Erythroblast (primary cell): Measurements from ENCODE around the gene ICAM2.

Source experiments
- GATA1 ChIP-seq: IDR thresholded peaks from 2 replicates; pipeline ENCODE4 v1.6.1; 2011; ENCODE audit warnings: low read depth, mild to moderate bottlenecking, control low read depth, low read length, moderate library complexity
- POLR2A ChIP-seq: IDR thresholded peaks from 2 replicates; pipeline ENCODE4 v1.6.1; 2011; ENCODE audit warnings: mild to moderate bottlenecking, low read length

- TF ChIP-seq POLR2A (no peak), GATA1 (no peak)
Observed at GRCh38 chr17:64056269-64057005, 36.0 kb upstream of the ICAM2 start.
